GM10248 (cell line): ENCODE measurements around the gene ZNF506.

Experiments
- CTCF ChIA-PET: fragments of 300-600 bp; sonication (Branson Sonifier 250); formaldehyde crosslinking; extraction: SDS; loops from one replicate; lab custom pipeline; 2021; ENCODE audit warnings: antibody characterized with exemption; lab: Yijun Ruan, JAX
- POLR2A ChIA-PET: fragments of 350-650 bp; sonication (Branson Sonifier 250); formaldehyde crosslinking; extraction: SDS; loops from one replicate; lab custom pipeline; 2020; ENCODE audit warnings: antibody characterized with exemption; lab: Yijun Ruan, JAX
- DNase-seq: peaks from one replicate; pipeline ENCODE4 v3.0.0; 2012; ENCODE audit errors: extremely low spot score
- TF ChIP-seq, protein P1 (sequence below): IDR thresholded peaks from 2 replicates; pipeline ENCODE4 v1.5.1; 2012; ENCODE audit warnings: mild to moderate bottlenecking, low read depth; ENCODE audit errors: extremely low read depth, missing control alignments, control extremely low read depth

ZNF506 gene

DNA sequence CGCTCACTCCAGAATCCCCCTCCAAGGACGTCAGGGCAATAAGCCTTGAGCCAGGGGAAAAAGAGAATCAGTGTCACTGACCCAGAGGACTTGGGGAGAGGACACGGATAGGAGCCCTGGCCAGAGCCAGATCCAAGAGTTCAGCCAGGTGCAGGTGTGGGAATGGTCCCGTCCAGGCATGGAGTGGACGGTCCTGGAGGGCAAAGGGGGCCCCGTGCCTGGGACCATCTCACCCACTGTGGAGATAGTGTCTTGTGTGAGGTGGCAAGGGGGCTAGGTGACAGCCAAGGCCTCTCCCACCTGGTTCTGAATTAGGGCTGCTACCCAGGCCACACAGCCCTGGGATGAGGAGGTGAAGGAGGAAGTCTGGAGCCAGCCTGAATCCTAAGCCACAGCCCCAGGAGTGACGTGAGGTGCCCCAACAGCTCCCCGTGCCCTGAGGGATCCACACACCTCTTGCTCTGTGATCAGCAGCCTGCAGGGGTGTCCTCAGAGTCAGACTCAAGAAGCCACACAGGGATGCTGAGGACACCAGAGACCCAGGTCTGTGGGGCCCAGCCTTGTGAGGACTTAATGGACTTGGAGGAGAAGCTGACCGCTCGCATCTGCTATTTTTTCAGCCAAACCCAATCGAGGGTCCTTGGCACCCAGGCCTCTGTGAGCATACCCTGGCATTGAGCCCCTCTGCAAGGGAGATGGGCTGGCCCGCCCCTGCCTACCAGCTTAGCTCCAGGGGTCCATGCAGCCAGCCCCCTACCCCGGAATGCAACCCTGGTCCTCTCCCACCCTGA lies 72.2 kb downstream of the ZNF506 start:
- ChIA-PET POLR2A (no interaction called here), CTCF (no interaction called here)
- TF ChIP-seq, protein P1, sequence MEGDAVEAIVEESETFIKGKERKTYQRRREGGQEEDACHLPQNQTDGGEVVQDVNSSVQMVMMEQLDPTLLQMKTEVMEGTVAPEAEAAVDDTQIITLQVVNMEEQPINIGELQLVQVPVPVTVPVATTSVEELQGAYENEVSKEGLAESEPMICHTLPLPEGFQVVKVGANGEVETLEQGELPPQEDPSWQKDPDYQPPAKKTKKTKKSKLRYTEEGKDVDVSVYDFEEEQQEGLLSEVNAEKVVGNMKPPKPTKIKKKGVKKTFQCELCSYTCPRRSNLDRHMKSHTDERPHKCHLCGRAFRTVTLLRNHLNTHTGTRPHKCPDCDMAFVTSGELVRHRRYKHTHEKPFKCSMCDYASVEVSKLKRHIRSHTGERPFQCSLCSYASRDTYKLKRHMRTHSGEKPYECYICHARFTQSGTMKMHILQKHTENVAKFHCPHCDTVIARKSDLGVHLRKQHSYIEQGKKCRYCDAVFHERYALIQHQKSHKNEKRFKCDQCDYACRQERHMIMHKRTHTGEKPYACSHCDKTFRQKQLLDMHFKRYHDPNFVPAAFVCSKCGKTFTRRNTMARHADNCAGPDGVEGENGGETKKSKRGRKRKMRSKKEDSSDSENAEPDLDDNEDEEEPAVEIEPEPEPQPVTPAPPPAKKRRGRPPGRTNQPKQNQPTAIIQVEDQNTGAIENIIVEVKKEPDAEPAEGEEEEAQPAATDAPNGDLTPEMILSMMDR = no peak
- no peak for DNase-seq

GRCh38 chr19:19748249-19748938 lies 73.2 kb downstream of the ZNF506 start:
- ChIA-PET POLR2A (no interaction called here), CTCF (interaction anchor here (0.9 kb wide), 1 partner anchor 12 kb away, joined by 3 read pairs; no protein-coding TSS in a partner anchor)
- TF ChIP-seq, protein P1 = no peak
- peak; percentile 10 for DNase-seq

DNA sequence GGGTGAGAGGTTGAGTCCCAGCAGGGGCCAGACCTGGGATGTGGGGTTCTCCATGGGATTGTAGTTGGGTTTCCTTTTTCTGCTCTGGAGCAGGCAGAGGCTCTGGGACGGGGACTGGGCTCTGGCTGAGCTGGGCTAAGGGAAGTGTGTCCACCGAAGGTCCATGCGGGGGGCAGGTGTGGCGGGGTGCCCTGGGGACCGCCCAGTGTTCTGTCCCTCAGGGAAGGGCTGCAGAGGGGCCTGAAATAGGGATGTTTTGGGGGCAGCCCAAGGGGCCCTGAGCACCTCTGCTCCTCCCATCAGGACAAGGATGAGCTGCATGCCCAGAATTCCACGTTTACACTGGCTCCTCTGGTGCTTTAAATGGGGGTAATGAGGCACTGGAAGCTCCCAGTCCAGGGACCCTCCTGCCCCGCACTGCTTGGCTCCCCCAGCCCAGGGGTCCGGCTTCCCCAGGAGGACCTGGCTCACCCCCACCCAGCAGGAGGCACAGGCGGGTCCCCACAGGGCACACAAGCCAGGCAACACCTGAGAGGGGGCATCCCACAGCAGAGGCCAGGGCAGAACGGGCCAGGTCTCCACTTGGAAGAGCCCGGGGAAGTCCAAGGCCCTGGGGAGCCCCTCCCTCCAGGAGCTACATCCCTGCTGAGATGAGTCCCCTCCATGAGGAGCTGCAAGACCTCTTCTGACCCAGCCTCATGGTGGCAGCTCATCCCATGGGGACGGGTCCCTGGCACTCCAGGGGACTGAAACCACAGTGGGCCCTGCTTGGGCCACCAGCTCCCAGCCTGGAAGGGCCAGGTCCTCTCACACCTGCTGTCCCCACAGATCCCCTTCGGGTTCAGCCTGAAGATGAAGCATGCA lies 74.0 kb downstream of the ZNF506 start:
- ChIA-PET POLR2A (no interaction called here), CTCF (interaction anchor here (0.9 kb wide), 1 partner anchor 12 kb away, joined by 3 read pairs; no protein-coding TSS in a partner anchor)
- TF ChIP-seq, protein P1 = no peak
- peak; percentile 13 for DNase-seq

DNA sequence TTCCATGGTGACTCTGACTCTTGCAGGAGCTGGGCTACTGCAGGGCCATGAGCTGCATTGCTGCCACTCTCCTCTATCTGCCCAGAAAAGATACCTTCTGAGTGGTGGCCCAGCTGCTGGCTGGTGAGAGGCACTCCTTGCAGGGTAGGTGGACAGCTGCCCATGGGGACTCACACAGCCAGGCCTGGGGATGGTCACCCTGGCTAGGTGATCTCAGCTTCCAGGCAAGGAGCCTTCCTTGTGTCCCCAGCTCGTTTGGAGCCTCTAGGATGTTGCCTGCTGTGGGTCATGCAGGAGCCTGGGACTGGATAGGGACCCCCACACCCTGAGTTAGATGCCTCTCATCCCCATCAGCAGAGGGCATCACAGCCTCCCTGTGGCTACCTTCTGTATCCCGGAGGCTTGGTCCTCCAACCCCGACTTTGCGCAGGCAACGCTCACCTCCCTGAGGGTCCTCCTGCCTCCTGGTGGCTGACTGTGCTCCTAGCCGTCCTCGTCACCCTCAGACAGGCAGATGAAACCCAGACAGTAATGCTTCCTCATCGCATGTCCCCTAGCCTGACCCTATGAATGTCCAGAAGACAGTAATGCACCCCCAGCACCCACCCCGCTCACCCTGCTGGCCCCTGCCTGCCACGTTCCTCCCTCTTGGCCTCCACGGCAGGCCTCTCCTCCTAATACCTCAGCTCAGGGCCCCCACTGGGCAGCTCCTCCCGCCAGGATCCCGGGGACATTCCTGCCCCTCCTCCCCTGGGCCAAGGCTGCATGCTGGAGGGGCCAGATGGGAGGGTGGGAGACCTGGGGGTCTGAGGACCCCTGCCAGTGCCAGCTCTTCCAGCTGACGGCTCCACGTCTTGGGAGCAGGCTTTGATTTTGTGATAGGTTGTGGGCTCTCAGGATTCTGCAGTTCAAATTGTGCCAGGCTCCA lies 75.0 kb downstream of the ZNF506 start:
- TF ChIP-seq, protein P1 = no peak
- ChIA-PET CTCF (interaction anchor here (0.9 to 1.5 kb wide), 2 partner anchors 12 to 15 kb away, joined by 3 read pairs; no protein-coding TSS in a partner anchor), POLR2A (no interaction called here)

GRCh38 chr19:19745496-19746285 lies 75.9 kb downstream of the ZNF506 start:
- ChIA-PET CTCF (interaction anchor here (0.9 to 1.5 kb wide), 2 partner anchors 13 to 16 kb away, joined by 3 read pairs; no protein-coding TSS in a partner anchor), POLR2A (no interaction called here)
- TF ChIP-seq, protein P1 = no peak
- DNase-seq = peak; percentile 16

More for the DNA sequence above, 75.0 kb downstream of the ZNF506 start:
- peak; percentile 14 for DNase-seq
